Measurements from ENCODE around the gene CDK5R1.

CDK5R1 gene

DNA sequence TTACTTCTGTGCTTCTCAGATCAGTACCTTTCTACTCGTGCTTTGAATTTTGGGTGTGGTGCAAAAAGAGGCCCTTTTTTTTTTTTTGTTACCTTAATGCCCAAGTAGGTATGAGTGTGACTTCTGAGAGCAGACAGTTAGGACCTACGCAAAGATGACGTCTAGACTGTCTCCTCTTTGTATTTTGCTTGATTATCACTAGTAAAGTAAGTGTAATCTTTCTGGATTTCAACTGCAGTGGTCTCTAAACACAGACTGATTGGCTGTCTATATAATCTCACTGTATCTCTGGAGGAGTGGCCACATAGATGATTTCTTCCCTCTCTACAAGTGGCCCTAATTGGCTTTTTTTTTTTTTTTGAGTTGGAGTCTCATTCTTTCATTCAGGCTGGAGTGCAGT lies 11.5 kb upstream of the CDK5R1 start:
- no peak for DNase-seq

DNA sequence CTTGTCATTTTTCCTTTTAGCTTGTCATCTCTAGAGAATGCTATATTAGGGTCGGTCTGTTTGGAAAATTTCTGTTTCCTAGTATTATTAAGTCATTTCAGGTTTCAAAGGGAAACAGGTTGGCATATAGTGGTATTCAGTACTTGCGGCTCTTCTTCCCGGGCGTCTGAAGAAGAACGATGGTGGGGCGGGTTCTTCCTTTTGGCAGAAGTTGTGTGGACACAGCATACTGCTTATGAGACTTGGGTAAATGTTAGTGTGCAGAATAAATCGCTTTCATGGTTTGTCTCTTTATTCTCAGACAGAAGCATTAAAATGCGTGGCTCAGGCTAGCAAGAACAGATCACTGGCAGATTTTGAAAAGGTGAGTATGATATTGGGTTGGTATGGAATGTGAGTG lies 9.6 kb upstream of the CDK5R1 start:
- no peak for DNase-seq

DNA sequence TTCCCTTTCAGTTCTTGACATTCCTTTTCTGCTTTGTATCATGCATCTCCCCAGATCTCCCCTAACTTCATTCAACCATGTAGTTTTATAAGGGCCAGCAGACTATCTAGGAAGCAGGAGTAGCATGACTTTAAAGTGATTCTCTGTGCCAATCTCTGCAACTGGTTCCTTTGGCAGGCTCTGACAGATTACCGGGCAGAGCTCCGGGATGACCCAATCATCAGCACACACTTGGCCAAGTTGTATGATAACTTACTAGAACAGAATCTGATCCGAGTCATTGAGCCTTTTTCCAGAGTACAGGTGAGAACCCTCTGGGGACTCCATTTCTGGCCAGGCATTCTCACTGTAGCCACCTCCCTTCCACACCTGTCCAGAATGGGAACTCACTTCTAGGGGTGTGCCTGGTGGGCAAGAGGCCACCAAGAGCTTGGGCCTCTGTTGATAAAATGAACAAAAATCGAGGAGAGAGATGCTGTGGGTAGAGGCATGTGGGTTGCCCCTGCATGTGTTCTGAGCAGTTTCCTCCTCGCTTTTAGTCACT lies 7.6 kb upstream of the CDK5R1 start:
- no peak for DNase-seq

GRCh38 chr17:32481193-32481592 lies 5.6 kb upstream of the CDK5R1 start:
- DNase-seq: no peak

DNA sequence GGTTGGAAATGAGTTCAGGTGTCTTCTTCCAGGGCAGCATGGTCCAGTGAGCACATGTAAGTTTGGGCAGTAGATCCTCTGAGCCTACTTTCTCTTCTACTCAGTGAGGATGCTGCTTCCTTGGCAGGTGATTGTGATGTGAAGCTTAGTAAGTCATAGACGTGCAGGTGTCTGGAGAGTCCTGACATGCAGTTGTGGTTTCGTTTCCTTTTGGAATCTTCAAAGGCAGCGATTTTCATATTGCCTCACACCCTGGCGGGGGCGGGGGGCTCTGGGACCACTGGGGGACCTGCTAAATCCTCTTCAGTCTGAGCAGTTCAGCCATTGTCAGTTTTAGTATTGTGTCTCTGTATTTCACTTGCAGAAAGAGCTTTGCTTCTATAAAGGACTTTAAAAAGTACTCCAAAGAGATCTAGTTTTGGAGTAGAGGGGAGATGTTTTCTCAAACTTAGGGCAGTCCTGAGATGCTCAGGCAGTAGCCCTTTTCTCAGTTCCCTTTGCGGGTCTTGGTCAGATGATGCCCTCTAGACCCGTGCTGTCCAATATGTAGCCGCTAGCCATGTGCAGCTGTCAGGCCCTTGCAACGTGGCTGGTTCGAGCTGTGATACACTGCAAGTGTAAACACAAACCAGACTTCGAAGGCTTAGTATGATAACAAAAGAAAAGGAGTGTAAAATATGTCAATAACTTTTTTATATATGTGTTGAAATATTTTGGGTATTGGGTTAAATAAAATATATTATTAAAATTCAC lies 4.0 kb upstream of the CDK5R1 start:
- no peak for DNase-seq

GRCh38 chr17:32483451-32484019 lies 3.3 kb upstream of the CDK5R1 start:
- DNase-seq: peak in 1 of 5 donors; percentile 46

DNA sequence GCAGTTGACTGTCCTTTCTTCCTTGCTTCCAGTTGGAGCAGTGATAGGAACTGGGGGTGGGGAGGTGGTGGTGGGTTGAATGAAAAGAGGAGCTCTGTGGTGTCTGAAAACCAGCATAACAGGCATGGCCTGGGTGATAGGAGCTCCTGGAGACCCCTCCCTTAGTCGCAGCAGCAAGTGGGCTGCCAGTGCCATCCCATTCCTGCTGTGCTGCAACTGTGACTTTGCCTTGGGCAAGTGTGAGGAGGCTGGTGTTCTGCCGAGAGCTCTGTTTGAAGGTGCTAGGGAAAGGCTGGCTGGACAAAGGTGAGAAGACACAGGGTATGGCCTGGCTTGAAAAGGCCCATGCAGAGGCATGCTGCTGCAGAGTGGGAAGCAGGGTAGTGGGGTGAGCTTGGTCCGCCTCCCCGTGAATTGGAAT lies 2.7 kb upstream of the CDK5R1 start:
- no peak for DNase-seq

GRCh38 chr17:32484628-32485027 lies 2.2 kb upstream of the CDK5R1 start:
- no peak for DNase-seq

DNA sequence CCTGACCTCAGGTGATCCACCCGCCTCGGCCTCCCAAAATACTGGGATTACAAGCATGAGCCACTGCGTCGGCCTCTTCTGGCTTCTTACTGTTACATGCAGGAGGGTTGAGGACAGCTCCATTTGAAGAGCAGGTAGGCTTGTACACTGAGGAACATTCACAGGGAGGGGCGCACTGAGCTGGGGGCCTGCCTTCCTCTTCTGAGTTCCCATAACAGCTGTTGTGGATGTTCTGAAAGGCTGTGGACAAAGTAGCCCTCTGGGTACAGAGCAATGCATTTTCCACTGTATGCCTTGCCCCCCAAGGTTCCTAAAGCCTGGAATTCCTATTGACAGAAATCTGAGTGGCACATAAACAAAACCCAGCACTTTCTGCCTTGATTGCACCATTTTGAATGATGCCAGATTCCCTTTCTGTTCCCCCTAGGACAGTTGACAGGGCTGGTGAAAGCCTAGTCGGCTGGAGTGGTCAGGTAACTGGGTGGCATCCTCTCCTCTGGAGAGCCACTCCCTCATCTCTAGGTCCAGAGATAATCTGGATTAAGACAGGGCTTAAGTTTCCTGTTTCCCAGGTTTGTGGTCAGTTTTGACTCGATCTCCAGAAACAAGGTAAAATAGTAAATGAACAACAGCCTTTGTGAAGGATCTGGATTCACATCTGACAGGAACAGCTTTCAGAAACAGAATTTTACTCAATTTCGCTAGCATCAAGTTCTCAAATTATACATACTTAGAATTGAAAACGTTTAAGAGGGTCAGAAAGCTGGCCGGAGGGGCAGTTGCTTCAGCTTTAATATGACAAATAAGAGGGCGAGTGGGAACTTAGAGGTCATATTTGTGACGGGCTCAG lies 1.3 kb upstream of the CDK5R1 start:
- no peak for DNase-seq

GRCh38 chr17:32486111-32486700 lies 587 bp upstream of the CDK5R1 start:
- DNase-seq: peak; percentile 48 to 76 (median 58)

DNA sequence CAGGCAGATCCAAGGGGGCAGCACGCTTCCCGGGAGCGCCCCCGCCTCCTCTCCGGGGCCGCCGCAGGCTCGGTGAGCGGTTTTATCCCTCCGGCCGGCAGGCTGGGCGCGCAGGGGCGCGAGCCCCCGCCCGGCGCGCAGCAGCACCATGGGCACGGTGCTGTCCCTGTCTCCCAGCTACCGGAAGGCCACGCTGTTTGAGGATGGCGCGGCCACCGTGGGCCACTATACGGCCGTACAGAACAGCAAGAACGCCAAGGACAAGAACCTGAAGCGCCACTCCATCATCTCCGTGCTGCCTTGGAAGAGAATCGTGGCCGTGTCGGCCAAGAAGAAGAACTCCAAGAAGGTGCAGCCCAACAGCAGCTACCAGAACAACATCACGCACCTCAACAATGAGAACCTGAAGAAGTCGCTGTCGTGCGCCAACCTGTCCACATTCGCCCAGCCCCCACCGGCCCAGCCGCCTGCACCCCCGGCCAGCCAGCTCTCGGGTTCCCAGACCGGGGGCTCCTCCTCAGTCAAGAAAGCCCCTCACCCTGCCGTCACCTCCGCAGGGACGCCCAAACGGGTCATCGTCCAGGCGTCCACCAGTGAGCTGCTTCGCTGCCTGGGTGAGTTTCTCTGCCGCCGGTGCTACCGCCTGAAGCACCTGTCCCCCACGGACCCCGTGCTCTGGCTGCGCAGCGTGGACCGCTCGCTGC lies 832 bp downstream of the CDK5R1 start:
- DNase-seq: peak in 1 of 5 donors; percentile 12

- DNase-seq: no peak
Observed at GRCh38 chr17:32488177-32488542, 1.4 kb downstream of the CDK5R1 start.

GRCh38 chr17:32488604-32489180 lies 1.9 kb downstream of the CDK5R1 start:
- DNase-seq: no peak

DNA sequence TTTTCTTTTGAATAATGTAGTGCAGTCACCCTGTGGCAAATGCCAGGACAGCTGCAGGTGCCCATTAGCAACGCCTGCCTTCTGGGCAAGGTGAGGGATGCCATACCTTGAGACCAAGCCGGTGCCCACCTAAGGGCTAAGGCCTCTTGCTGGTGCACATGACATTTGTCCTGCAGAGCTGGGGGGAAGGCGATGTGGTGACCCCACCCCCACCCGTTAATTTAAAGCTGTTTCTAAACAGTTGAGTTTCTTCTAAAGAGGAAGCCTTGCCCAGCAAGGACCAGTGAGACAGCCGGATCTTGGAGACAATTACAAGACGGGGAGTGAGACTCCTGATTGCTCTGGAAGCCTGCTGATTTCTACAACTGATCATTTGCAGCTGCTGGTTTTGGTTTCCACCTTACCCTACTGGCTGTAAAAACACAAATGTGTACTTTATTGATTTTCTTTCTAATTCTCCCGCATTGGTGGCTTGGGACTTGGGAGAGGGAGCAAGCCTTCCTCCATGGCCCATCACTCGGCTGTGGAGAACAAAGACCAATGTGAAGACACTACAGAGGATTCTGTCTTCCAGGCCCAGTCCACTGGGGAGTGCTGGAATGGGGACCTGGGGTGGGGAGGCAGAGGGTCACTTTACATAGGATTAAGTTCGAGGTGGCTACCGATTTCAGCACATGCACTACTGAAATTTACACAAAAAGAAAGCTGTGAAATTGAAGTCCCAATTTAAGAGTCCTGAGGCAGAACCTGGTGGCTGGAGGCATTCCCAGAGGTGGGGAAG lies 2.7 kb downstream of the CDK5R1 start:
- no peak for DNase-seq

DNA sequence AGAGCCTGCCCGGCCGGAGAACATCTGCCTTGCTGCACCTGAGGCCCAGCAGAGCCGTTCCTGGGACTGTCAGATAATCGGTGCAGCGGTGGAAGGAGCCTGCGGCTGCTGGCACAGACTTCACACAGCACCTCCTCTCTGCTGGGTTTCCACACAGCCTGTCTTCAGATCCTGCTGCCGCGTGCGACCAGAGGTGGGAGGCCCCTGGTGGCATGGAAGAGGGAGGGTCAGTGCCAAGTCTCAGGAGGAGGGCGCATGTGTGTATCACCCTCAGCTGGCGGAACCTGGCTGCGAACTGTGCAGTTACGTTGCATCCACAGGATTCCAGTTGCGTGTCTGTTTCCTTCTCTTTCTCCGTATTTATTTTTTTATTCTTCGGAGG lies 3.3 kb downstream of the CDK5R1 start:
- DNase-seq: no peak

DNA sequence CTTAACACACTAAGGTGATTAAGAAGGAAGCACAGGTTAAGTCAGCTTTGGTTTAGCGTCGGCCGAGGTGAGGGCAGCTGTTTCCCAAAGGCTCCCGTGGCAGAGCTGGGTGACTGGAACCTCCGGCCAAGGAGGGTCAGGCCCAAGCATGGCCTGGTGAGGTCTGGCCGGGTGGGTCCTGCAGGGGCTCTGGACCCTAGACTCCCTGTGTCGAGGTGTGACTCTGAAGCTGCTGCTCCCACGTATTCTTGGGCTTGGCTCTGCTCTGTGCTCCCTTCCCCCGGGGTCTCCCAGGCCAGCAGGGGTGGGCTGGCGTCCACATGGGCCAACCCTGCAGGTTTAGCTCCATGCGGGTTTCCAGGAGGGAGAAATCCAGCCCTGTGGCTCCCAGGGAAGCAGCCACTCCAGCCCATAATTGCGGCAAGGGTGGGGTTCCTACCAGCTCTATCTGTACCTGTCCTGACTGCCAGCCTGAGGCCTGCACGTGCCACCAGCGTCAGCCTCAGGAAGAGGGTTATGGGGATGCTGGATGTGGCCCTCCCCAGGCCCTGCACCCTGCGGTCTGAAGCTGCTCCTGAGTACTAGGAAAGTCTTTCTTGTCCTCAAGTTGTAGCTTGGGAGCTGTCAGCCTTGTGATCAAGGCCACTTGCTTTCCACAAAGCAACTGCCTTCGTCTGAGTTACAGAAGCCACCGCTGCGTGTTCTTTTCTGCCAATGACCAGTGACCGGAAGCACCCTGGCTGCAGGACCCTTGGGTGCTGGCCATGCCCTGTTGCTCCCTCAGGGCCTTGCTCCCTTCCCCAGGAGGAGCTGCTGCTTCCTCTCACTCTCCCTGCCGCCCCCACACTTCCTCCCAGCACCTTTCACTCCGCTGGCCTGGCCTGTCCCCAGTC lies 4.8 kb downstream of the CDK5R1 start:
- no peak for DNase-seq

DNA sequence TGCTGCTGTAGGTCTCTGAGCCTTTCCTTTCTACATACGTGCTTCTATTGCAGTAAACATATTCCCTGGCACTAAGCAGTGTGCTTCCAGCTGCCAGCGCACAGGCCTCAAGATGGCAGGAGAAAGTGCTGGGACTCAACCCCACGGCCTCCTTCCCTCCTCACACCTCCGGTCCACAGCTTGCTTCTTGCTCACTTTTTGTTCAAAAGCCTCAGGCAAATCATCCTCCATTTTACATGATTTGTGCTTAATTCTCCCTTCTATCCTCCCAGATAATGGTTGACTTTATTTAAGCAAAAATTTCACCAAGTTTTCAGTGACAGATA lies 5.4 kb downstream of the CDK5R1 start:
- DNase-seq: no peak

- no peak for DNase-seq
Observed at GRCh38 chr17:32492648-32493289, 6.0 kb downstream of the CDK5R1 start.

- DNase-seq: no peak
Observed at GRCh38 chr17:32493571-32493970, 6.8 kb downstream of the CDK5R1 start.

DNA sequence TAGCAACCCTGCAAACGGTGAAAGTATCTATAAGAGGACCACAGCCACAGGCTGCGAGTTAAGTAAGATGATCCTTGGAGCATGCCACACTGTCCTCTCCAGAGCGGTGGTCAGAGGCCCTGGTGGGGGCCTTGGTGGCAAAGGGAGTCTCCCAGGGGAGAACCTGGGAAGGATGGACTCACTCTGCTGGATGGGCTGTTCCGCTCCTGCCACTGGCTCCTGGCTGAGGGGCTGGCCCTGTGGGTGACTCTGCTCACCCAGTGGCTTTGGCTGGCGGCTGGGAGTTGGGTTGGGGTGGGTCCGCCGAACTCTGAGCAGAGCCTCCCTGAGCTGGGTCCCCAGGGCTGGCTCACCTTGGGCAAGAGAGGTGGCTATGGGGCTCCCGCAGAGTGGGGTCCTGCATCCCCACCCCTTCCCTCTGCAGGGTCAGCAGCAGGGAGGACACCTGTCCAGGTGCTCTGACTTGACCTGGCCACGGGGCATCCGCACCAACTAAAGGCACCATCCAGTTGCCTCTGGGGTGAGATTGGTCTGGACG lies 7.3 kb downstream of the CDK5R1 start:
- DNase-seq: no peak

Data from T-helper 1 cell (primary cell).